HEK293 (cell line): ENCODE data around the gene PA2G4.

Experiments
- CTCF ChIA-PET: fragments of 350-600 bp; formaldehyde crosslinking; extraction: SDS; loops from one replicate; lab custom pipeline; 2021; ENCODE audit warnings: antibody characterized with exemption; lab: Yijun Ruan, JAX
- POLR2A ChIA-PET: fragments of 300-600 bp; formaldehyde crosslinking; extraction: SDS; loops from one replicate; lab custom pipeline; 2020; ENCODE audit warnings: antibody characterized with exemption, inconsistent platforms; lab: Yijun Ruan, JAX
- H3K27ac ChIP-seq: fragments of 200-500 bp; sonication (Bioruptor generic); 2 replicates; pipeline ENCODE4 v1.5.1; 2014; ENCODE audit warnings: low read depth, low read length, control low read depth, inconsistent platforms; ENCODE audit errors: extremely low read depth
- H3K36me3 ChIP-seq, 2 experiments: fragments of 200-500 bp in 1 of 2; sonication (Bioruptor generic) in 1 of 2; 1 replicate in 1 of 2; 2 replicates in 1 of 2; pipeline ENCODE4 v1.5.1; 2014 to 2017; ENCODE audit warnings: inconsistent platforms in 2 of 2, low read length in 2 of 2; ENCODE audit not compliant: control insufficient read depth in 2 of 2, insufficient read depth in 1 of 2
- H3K4me1 ChIP-seq: fragments of 200-500 bp; sonication (Bioruptor generic); 2 replicates; pipeline ENCODE4 v1.5.1; 2014; ENCODE audit warnings: mild to moderate bottlenecking, low read length, inconsistent platforms; ENCODE audit not compliant: control insufficient read depth, insufficient read depth
- H3K4me3 ChIP-seq: 2 replicates; pipeline ENCODE4 v1.5.1; 2011; ENCODE audit warnings: low read depth, mild to moderate bottlenecking, control low read depth, low read length, moderate library complexity
- H3K9me3 ChIP-seq: fragments of 200-500 bp; sonication (Bioruptor generic); 2 replicates; pipeline ENCODE4 v1.5.1; 2014; ENCODE audit warnings: low read depth, low read length, inconsistent platforms; ENCODE audit not compliant: control insufficient read depth, insufficient read depth
- IKZF3 ChIP-seq: fragments of 450-650 bp; IDR thresholded peaks from 2 replicates; pipeline ENCODE4 v1.5.0; 2018; ENCODE audit warnings: missing biosample characterization, mild to moderate bottlenecking, missing genetic modification characterization, moderate library complexity
- KLF16 ChIP-seq: fragments of 450-650 bp; formaldehyde crosslinking; IDR thresholded peaks from 2 replicates; pipeline ENCODE4 v1.5.1; 2017; ENCODE audit warnings: missing biosample characterization, missing genetic modification characterization
- KLF17 ChIP-seq: fragments of 450-650 bp; formaldehyde crosslinking; IDR thresholded peaks from 2 replicates; pipeline ENCODE4 v1.5.1; 2016; ENCODE audit warnings: missing biosample characterization, missing genetic modification characterization
- MZF1 ChIP-seq: fragments of 450-650 bp; formaldehyde crosslinking; IDR thresholded peaks from 2 replicates; pipeline ENCODE4 v1.5.1; 2017; ENCODE audit warnings: missing biosample characterization, missing genetic modification characterization, borderline replicate concordance
- PRDM1 ChIP-seq: fragments of 450-650 bp; formaldehyde crosslinking; IDR thresholded peaks from 2 replicates; pipeline ENCODE4; 2016; ENCODE audit warnings: missing biosample characterization, missing genetic modification characterization
- ZBTB1 ChIP-seq: fragments of 450-650 bp; formaldehyde crosslinking; IDR thresholded peaks from 2 replicates; pipeline ENCODE4 v1.5.1; 2016; ENCODE audit warnings: missing biosample characterization, missing genetic modification characterization
- ZBTB48 ChIP-seq: fragments of 450-650 bp; formaldehyde crosslinking; IDR thresholded peaks from 2 replicates; pipeline ENCODE4 v1.5.1; 2016; ENCODE audit warnings: missing biosample characterization, missing genetic modification characterization
- ZFP37 ChIP-seq: fragments of 450-650 bp; formaldehyde crosslinking; IDR thresholded peaks from 2 replicates; pipeline ENCODE4 v1.5.1; 2016; ENCODE audit warnings: missing biosample characterization, missing genetic modification characterization
- ZNF114 ChIP-seq: fragments of 450-650 bp; formaldehyde crosslinking; IDR thresholded peaks from 2 replicates; pipeline ENCODE4 v1.5.0; 2017; ENCODE audit warnings: missing biosample characterization, missing genetic modification characterization
- ZNF138 ChIP-seq: fragments of 450-650 bp; formaldehyde crosslinking; IDR thresholded peaks from 2 replicates; pipeline ENCODE4 v1.5.1; 2016; ENCODE audit warnings: missing biosample characterization, missing genetic modification characterization, borderline replicate concordance
- ZNF16 ChIP-seq: fragments of 450-650 bp; formaldehyde crosslinking; IDR thresholded peaks from 2 replicates; pipeline ENCODE4 v1.5.1; 2016; ENCODE audit warnings: low read depth, missing biosample characterization, missing genetic modification characterization
- ZNF362 ChIP-seq: fragments of 450-650 bp; formaldehyde crosslinking; IDR thresholded peaks from 2 replicates; pipeline ENCODE4 v1.5.1; 2016; ENCODE audit warnings: missing biosample characterization, missing genetic modification characterization
- ZNF433 ChIP-seq: fragments of 450-650 bp; formaldehyde crosslinking; IDR thresholded peaks from 2 replicates; pipeline ENCODE4 v1.5.1; 2016; ENCODE audit warnings: missing biosample characterization, missing genetic modification characterization, low read depth
- ZNF449 ChIP-seq: fragments of 450-650 bp; formaldehyde crosslinking; IDR thresholded peaks from 2 replicates; pipeline ENCODE4 v1.5.1; 2017; ENCODE audit warnings: missing biosample characterization, mild to moderate bottlenecking, missing genetic modification characterization, moderate library complexity
- ZNF501 ChIP-seq: fragments of 450-650 bp; formaldehyde crosslinking; IDR thresholded peaks from 2 replicates; pipeline ENCODE4 v1.5.1; 2016; ENCODE audit warnings: missing biosample characterization, missing genetic modification characterization
- ZNF513 ChIP-seq: fragments of 450-650 bp; IDR thresholded peaks from 2 replicates; pipeline ENCODE4 v1.5.1; 2018; ENCODE audit warnings: missing biosample characterization, missing genetic modification characterization
- ZNF561 ChIP-seq: fragments of 450-650 bp; IDR thresholded peaks from 2 replicates; pipeline ENCODE4 v1.5.1; 2018; ENCODE audit warnings: missing biosample characterization, missing genetic modification characterization, borderline replicate concordance
- ZNF610 ChIP-seq: fragments of 450-650 bp; formaldehyde crosslinking; IDR thresholded peaks from 2 replicates; pipeline ENCODE4 v1.5.1; 2016; ENCODE audit warnings: missing biosample characterization, missing genetic modification characterization, borderline replicate concordance
- ZNF639 ChIP-seq: fragments of 450-650 bp; formaldehyde crosslinking; IDR thresholded peaks from 2 replicates; pipeline ENCODE4 v1.5.1; 2016; ENCODE audit warnings: missing biosample characterization, missing genetic modification characterization
- ZNF660 ChIP-seq: fragments of 450-650 bp; IDR thresholded peaks from 2 replicates; pipeline ENCODE4 v1.5.1; 2018; ENCODE audit warnings: missing biosample characterization, mild to moderate bottlenecking, missing genetic modification characterization
- ZNF76 ChIP-seq: fragments of 450-650 bp; formaldehyde crosslinking; IDR thresholded peaks from 2 replicates; pipeline ENCODE4; 2016; ENCODE audit warnings: low read depth, missing biosample characterization, missing genetic modification characterization, borderline replicate concordance
- ZNF792 ChIP-seq: fragments of 450-650 bp; formaldehyde crosslinking; IDR thresholded peaks from 2 replicates; pipeline ENCODE4 v1.5.1; 2016; ENCODE audit warnings: missing biosample characterization, missing genetic modification characterization
- ZSCAN23 ChIP-seq: fragments of 450-650 bp; formaldehyde crosslinking; IDR thresholded peaks from 2 replicates; pipeline ENCODE4 v1.5.1; 2016; ENCODE audit warnings: missing biosample characterization, missing genetic modification characterization

PA2G4 gene

GRCh38 chr12:56127485-56127887 is 23.1 kb downstream of the PA2G4 start:
- peak overlapping the region; percentile 1; the same call in 1 of the 2 replicates for H3K27ac ChIP-seq
- POLR2A ChIA-PET, result interaction anchor here (0.6 to 3.8 kb wide), 28 partner anchors 9 to 501 kb away, joined by 3 to 99 read pairs (median 6); partner anchors contain the start of genes CNPY2, COQ10A, MYL6 and MYL6B
- no peaks in the 10 kb centered on the region for H3K9me3 ChIP-seq
- CTCF ChIA-PET, result interaction anchor here (0.7 to 6.8 kb wide), 11 partner anchors 9 to 131 kb away, joined by 3 to 65 read pairs (median 4); partner anchors contain the start of genes MYL6, RPL41, SMARCC2 and ZC3H10
- peaks cover 9% of the 10 kb centered on the region for H3K4me1 ChIP-seq
- no peak for TF ChIP-seq ZNF792
- TF ChIP-seq KLF17 (tag by site-specific recombination), result 0 out of 2 replicates have a peak, but pooled peaks have one; percentile 44
- TF ChIP-seq ZBTB1 (tag by site-specific recombination), result no peak
- TF ChIP-seq ZNF513 (tag by site-specific recombination), result peak; percentile 17; the same call in 1 of the 2 replicates
- TF ChIP-seq ZNF362 (tag by site-specific recombination), result no peak
- TF ChIP-seq ZNF501 (tag by site-specific recombination), result 0 out of 2 replicates have a peak, but pooled peaks have one; percentile 17
- peak; percentile 96 for TF ChIP-seq PRDM1
- peak; percentile 84 for TF ChIP-seq ZBTB48 (tag by site-specific recombination)
- TF ChIP-seq KLF16 (tag by site-specific recombination), result peak; percentile 45; the same call in 1 of the 2 replicates
- 0 out of 2 replicates have a peak, but pooled peaks have one; percentile 26 for TF ChIP-seq ZNF76
- TF ChIP-seq ZFP37, result peak; percentile 38
- no peak for TF ChIP-seq ZNF16 (tag by site-specific recombination)
- 0 out of 2 replicates have a peak, but pooled peaks have one; percentile 34 for TF ChIP-seq ZNF561
- TF ChIP-seq ZSCAN23, result 0 out of 2 replicates have a peak, but pooled peaks have one; percentile 45
- TF ChIP-seq ZNF449, result peak; percentile 39; the same call in 1 of the 2 replicates
- 0 out of 2 replicates have a peak, but pooled peaks have one; percentile 10 for TF ChIP-seq ZNF660 (tag by site-specific recombination)
- peak; percentile 83 for TF ChIP-seq IKZF3 (tag by site-specific recombination)
- TF ChIP-seq ZNF138, result no peak
- no peak for TF ChIP-seq ZNF114
- peak; percentile 58; the same call in 1 of the 2 replicates for TF ChIP-seq MZF1 (tag by site-specific recombination)
- no peak for TF ChIP-seq ZNF433 (tag by site-specific recombination)
- 0 out of 2 replicates have a peak, but pooled peaks have one; percentile 50 for TF ChIP-seq ZNF639 (tag by site-specific recombination)
- no peak for TF ChIP-seq ZNF610
- peak overlapping the region; percentile 21 for H3K4me3 ChIP-seq
- peaks cover 9 to 35% of the 10 kb centered on the region in 2 experiments; a peak in 2 of 3 replicates for H3K36me3 ChIP-seq
